Caco-2 (cell line): Measurements from ENCODE around the gene SMARCD3. TPM values are rescaled to one million over a fixed set of nuclear protein-coding genes. Genes with fewer than 3 reads are reported as not detected.

Experiments
- BruUV-seq: library from RNA; stranded (reverse); fragments of 400-500 nt; replicated peaks from 2 replicates; lab custom pipeline; 2021; lab: Mats Ljungman, UMichigan
- CTCF ChIA-PET: fragments of 300-600 bp; sonication (Branson Sonifier 250); formaldehyde crosslinking; loops from one replicate; lab custom pipeline; 2022; ENCODE audit warnings: antibody characterized with exemption; lab: Charles Lee
- POLR2A ChIA-PET: fragments of 300-600 bp; sonication (Branson Sonifier 250); formaldehyde crosslinking; loops from one replicate; lab custom pipeline; 2022; ENCODE audit warnings: antibody characterized with exemption; lab: Charles Lee
- DNase-seq, 2 experiments: peaks; one replicate each; pipeline versions ENCODE4 v3.0.0 to v3.0.0-alpha.2; 2020 to 2022
- H3K27me3 ChIP-seq: replicated peaks from 2 replicates; pipeline ENCODE4 v1.6.0; 2011; ENCODE audit warnings: low read length; ENCODE audit not compliant: control insufficient read depth, insufficient read depth
- H3K36me3 ChIP-seq: 2 replicates; pipeline ENCODE4 v1.5.1; 2011; ENCODE audit warnings: low read length; ENCODE audit not compliant: control insufficient read depth, insufficient read depth
- H3K4me1 ChIP-seq: fragments of 250-450 bp; sonication (Bioruptor Pico); 2 replicates; pipeline ENCODE4 v1.5.1; 2020; ENCODE audit warnings: mild to moderate bottlenecking
- H3K4me3 ChIP-seq: 2 replicates; pipeline ENCODE4 v1.5.1; 2011; ENCODE audit warnings: low read depth, mild to moderate bottlenecking, control low read depth, low read length
- H3K9me3 ChIP-seq: fragments of 250-450 bp; sonication (Bioruptor Pico); 2 replicates; pipeline ENCODE4 v1.5.1; 2020; ENCODE audit warnings: mild to moderate bottlenecking, moderate library complexity
- H3K27ac Mint-ChIP-seq: one replicate; pipeline ENCODE4 v1.8.0; 2022; ENCODE audit warnings: mixed read lengths; ENCODE audit not compliant: unreplicated experiment
- H3K27me3 Mint-ChIP-seq: one replicate; pipeline ENCODE4 v1.8.0; 2022; ENCODE audit warnings: mixed read lengths; ENCODE audit not compliant: insufficient read depth, unreplicated experiment
- H3K36me3 Mint-ChIP-seq: one replicate; pipeline ENCODE4 v1.8.0; 2022; ENCODE audit warnings: mild to moderate bottlenecking, mixed read lengths; ENCODE audit not compliant: insufficient read depth, unreplicated experiment
- H3K4me1 Mint-ChIP-seq: one replicate; pipeline ENCODE4 v1.8.0; 2022; ENCODE audit warnings: low read depth, mixed read lengths; ENCODE audit not compliant: unreplicated experiment
- H3K4me3 Mint-ChIP-seq: one replicate; pipeline ENCODE4 v1.8.0; 2022; ENCODE audit warnings: mild to moderate bottlenecking, moderate library complexity, mixed read lengths; ENCODE audit not compliant: unreplicated experiment
- H3K9me3 Mint-ChIP-seq: one replicate; pipeline ENCODE4 v1.8.0; 2022; ENCODE audit warnings: mixed read lengths; ENCODE audit not compliant: unreplicated experiment
- CTCF ChIP-seq, 2 experiments: fragments of 200-600 bp in 1 of 2; IDR thresholded peaks; 1 replicate in 1 of 2; 2 replicates in 1 of 2; pipeline versions ENCODE4 v1.5.1 to v1.8.0; 2011 to 2022; ENCODE audit warnings: antibody characterized with exemption in 1 of 2, control low read depth in 1 of 2, inconsistent platforms in 1 of 2, low read depth in 1 of 2, low read length in 1 of 2, mild to moderate bottlenecking in 1 of 2, moderate library complexity in 1 of 2; ENCODE audit not compliant: insufficient read depth in 1 of 2, severe bottlenecking in 1 of 2, unreplicated experiment in 1 of 2
- intact Hi-C: fragments of 100-400 bp; cut with micrococcal nuclease; formaldehyde crosslinking; loops from one replicate; pipeline ENCODE4 v1.10.0; 2022; ENCODE audit not compliant: unreplicated experiment
- total RNA-seq: library from RNA; stranded (reverse); gene quantifications from 2 replicates; pipeline ENCODE4 v1.2.3, GENCODE V29; 2022

SMARCD3 gene
- total RNA-seq, 1 experiment from 2014 or later = 27.8 TPM

GRCh38 chr7:151281686-151282085 lies 33.2 kb upstream of the SMARCD3 start:
- no peaks in the 10 kb centered on the region for H3K4me1 Mint-ChIP-seq
- no peaks in the 10 kb centered on the region for H3K9me3 ChIP-seq
- BruUV-seq = no TSS peak
- H3K27me3 Mint-ChIP-seq = peaks cover 15% of the 10 kb centered on the region
- no peaks in the 10 kb centered on the region for H3K36me3 ChIP-seq
- H3K9me3 Mint-ChIP-seq = peaks cover 10% of the 10 kb centered on the region
- H3K4me1 ChIP-seq = 0 out of 2 replicates have a peak, but pooled peaks cover 4% of the 10 kb centered on the region
- no peak for TF ChIP-seq CTCF (IDR thresholded peaks at IDR 0.05; ENCODE audit: insufficient read depth in 1 of 2, low read depth in 1 of 2, low read length in 1 of 2, severe bottlenecking in 1 of 2, unreplicated experiment in 1 of 2)
- H3K36me3 Mint-ChIP-seq = no peaks in the 10 kb centered on the region
- ChIA-PET CTCF (no interaction called here), POLR2A (no interaction called here)
- H3K4me3 ChIP-seq = no peak overlapping the region
- H3K4me3 Mint-ChIP-seq = no peak overlapping the region
- intact Hi-C loops = no loop called here
- no peak for DNase-seq
- no peaks in the 10 kb centered on the region for H3K27me3 ChIP-seq
- H3K27ac Mint-ChIP-seq = no peak overlapping the region

- no peak for DNase-seq
- Mint-ChIP-seq H3K4me1 (no peaks in the 10 kb centered on the region), H3K4me3 (no peak overlapping the region), H3K9me3 (peaks cover 10% of the 10 kb centered on the region), H3K27me3 (peaks cover 20% of the 10 kb centered on the region), H3K27ac (no peak overlapping the region), H3K36me3 (no peaks in the 10 kb centered on the region)
- intact Hi-C loops = no loop called here
- ChIA-PET POLR2A (no interaction called here), CTCF (no interaction called here)
- Histone ChIP-seq H3K27me3 (no peaks in the 10 kb centered on the region), H3K4me1 (0 out of 2 replicates have a peak, but pooled peaks cover 4% of the 10 kb centered on the region), H3K4me3 (no peak overlapping the region), H3K9me3 (no peaks in the 10 kb centered on the region), H3K36me3 (no peaks in the 10 kb centered on the region)
- TF ChIP-seq CTCF (IDR thresholded peaks at IDR 0.05; ENCODE audit: insufficient read depth in 1 of 2, low read depth in 1 of 2, low read length in 1 of 2, severe bottlenecking in 1 of 2, unreplicated experiment in 1 of 2) = no peak
- no TSS peak for BruUV-seq
Measured at GRCh38 chr7:151280388-151281019, 32.0 kb upstream of the SMARCD3 start.

- H3K9me3 ChIP-seq = no peaks in the 10 kb centered on the region
- Mint-ChIP-seq H3K4me1 (no peaks in the 10 kb centered on the region), H3K27me3 (peaks cover 17% of the 10 kb centered on the region), H3K4me3 (no peak overlapping the region), H3K9me3 (peaks cover 10% of the 10 kb centered on the region), H3K36me3 (no peaks in the 10 kb centered on the region), H3K27ac (no peak overlapping the region)
- H3K27me3 ChIP-seq = no peaks in the 10 kb centered on the region
- no peak for TF ChIP-seq CTCF (IDR thresholded peaks at IDR 0.05; ENCODE audit: insufficient read depth in 1 of 2, low read depth in 1 of 2, low read length in 1 of 2, severe bottlenecking in 1 of 2, unreplicated experiment in 1 of 2)
- BruUV-seq = no TSS peak
- H3K4me1 ChIP-seq = 0 out of 2 replicates have a peak, but pooled peaks cover 4% of the 10 kb centered on the region
- ChIA-PET CTCF (no interaction called here), POLR2A (no interaction called here)
- no peaks in the 10 kb centered on the region for H3K36me3 ChIP-seq
- DNase-seq = no peak
- H3K4me3 ChIP-seq = no peak overlapping the region
- intact Hi-C loops = no loop called here
Measured at GRCh38 chr7:151279868-151280267, 31.4 kb upstream of the SMARCD3 start.
